ENCODE results near the gene PRKAG3. TPM values are rescaled to one million over a fixed set of nuclear protein-coding genes. Genes with fewer than 3 reads are reported as not detected.

Gene PRKAG3
- total RNA-seq, 1 experiment from 2014 or later: not detected

- H3K36me3 Mint-ChIP-seq: no peaks in the 10 kb centered on the region
- CTCF ChIA-PET: interaction anchor here (0.6 to 3.4 kb wide), 5 partner anchors 13 to 148 kb away, joined by 3 to 14 read pairs (median 4); no protein-coding TSS in a partner anchor
- H3K4me1 Mint-ChIP-seq: peaks cover 25% of the 10 kb centered on the region
- no peak overlapping the region for H3K27ac Mint-ChIP-seq
- POLR2A ChIA-PET: no interaction called here
- peaks cover 93% of the 10 kb centered on the region for H3K27me3 Mint-ChIP-seq (ENCODE audit: low read depth)
- DNase-seq (ENCODE audit: low spot score) (no peak), ATAC-seq (no peak)
- no peak for TF ChIP-seq TEAD4 (CRISPR knock-in tag; IDR thresholded peaks at IDR 0.05)
- TF ChIP-seq PREB (CRISPR knock-in tag; IDR thresholded peaks at IDR 0.05; ENCODE audit: borderline replicate concordance): no peak
- no peak for TF ChIP-seq TEAD1 (CRISPR knock-in tag; IDR thresholded peaks at IDR 0.05)
- no peak for TF ChIP-seq E2F1 (CRISPR knock-in tag; IDR thresholded peaks at IDR 0.05)
- TF ChIP-seq ESRRA (CRISPR knock-in tag; IDR thresholded peaks at IDR 0.05; ENCODE audit: borderline replicate concordance): no peak
- no peak for TF ChIP-seq ELF4 (CRISPR knock-in tag; IDR thresholded peaks at IDR 0.05; ENCODE audit: low read depth)
- no peak for TF ChIP-seq FOXJ3 (CRISPR knock-in tag; IDR thresholded peaks at IDR 0.05; ENCODE audit: borderline replicate concordance)
- no peak for TF ChIP-seq MLX (CRISPR knock-in tag; IDR thresholded peaks at IDR 0.05)
- no peak for TF ChIP-seq CTCF (IDR thresholded peaks at IDR 0.05)
- no peak for TF ChIP-seq ZNF512 (CRISPR knock-in tag; IDR thresholded peaks at IDR 0.05; ENCODE audit: borderline replicate concordance)
- no peak for TF ChIP-seq FOXP1 (CRISPR knock-in tag; IDR thresholded peaks at IDR 0.05; ENCODE audit: borderline replicate concordance)
- H3K4me3 Mint-ChIP-seq: no peak overlapping the region
- H3K9me3 Mint-ChIP-seq: no peaks in the 10 kb centered on the region
These were observed 31.5 kb upstream of the PRKAG3 start for GRCh38 chr2:218863021-218863520.

- H3K27me3 Mint-ChIP-seq (ENCODE audit: low read depth): peaks cover 93% of the 10 kb centered on the region
- no peak for ATAC-seq
- DNase-seq (ENCODE audit: low spot score): no peak
- peaks cover 32% of the 10 kb centered on the region for H3K4me1 Mint-ChIP-seq
- POLR2A ChIA-PET: no interaction called here
- H3K27ac Mint-ChIP-seq: no peak overlapping the region
- CTCF ChIA-PET: interaction anchor here (1.2 to 4.8 kb wide), 13 partner anchors 8 to 168 kb away, joined by 3 to 57 read pairs (median 11); partner anchors contain the start of gene CDK5R2
- H3K36me3 Mint-ChIP-seq: no peaks in the 10 kb centered on the region
- no peaks in the 10 kb centered on the region for H3K9me3 Mint-ChIP-seq
- no peak overlapping the region for H3K4me3 Mint-ChIP-seq
- TF ChIP-seq ZNF281 (CRISPR knock-in tag; IDR thresholded peaks at IDR 0.05) (no peak), RORB (CRISPR knock-in tag; IDR thresholded peaks at IDR 0.05) (no peak), ERG (CRISPR knock-in tag; IDR thresholded peaks at IDR 0.05) (no peak), KAT7 (CRISPR knock-in tag; IDR thresholded peaks at IDR 0.05; ENCODE audit: borderline replicate concordance) (no peak), ZNF512 (CRISPR knock-in tag; IDR thresholded peaks at IDR 0.05; ENCODE audit: borderline replicate concordance) (no peak), ATF1 (CRISPR knock-in tag; IDR thresholded peaks at IDR 0.05) (no peak), SMAD3 (CRISPR knock-in tag; IDR thresholded peaks at IDR 0.05; ENCODE audit: borderline replicate concordance) (no peak), EMX1 (CRISPR knock-in tag; IDR thresholded peaks at IDR 0.05) (no peak), MAX (CRISPR knock-in tag; IDR thresholded peaks at IDR 0.05) (no peak), ZMAT4 (CRISPR knock-in tag; IDR thresholded peaks at IDR 0.05) (no peak)
These were observed 30.2 kb upstream of the PRKAG3 start for GRCh38 chr2:218861645-218862318.

All from WTC11 (cell line).